H9 (cell line): ENCODE results near the gene ZNHIT3. TPM values are rescaled to one million over a fixed set of nuclear protein-coding genes. Genes with fewer than 3 reads are reported as not detected.

ENCODE experiments used
- DNase-seq: peaks from one replicate; pipeline ENCODE4 v3.0.0-alpha.2; 2017
- H2AFZ ChIP-seq: one replicate; pipeline ENCODE4 v1.6.1; 2013; ENCODE audit warnings: mild to moderate bottlenecking, low read length, control low read depth, moderate library complexity
- H2AK5ac ChIP-seq: 2 replicates; pipeline ENCODE4 v1.6.1; 2013; ENCODE audit warnings: low read length, control low read depth, mixed read lengths; ENCODE audit not compliant: insufficient read length
- H2BK120ac ChIP-seq: one replicate; pipeline ENCODE4 v1.6.1; 2013; ENCODE audit warnings: low read depth, mild to moderate bottlenecking, low read length, control low read depth, inconsistent platforms; ENCODE audit not compliant: poor library complexity, severe bottlenecking
- H2BK12ac ChIP-seq: 2 replicates; pipeline ENCODE4 v1.6.1; 2013; ENCODE audit warnings: low read length, control low read depth, mixed read lengths, low read depth; ENCODE audit not compliant: insufficient read length
- H2BK15ac ChIP-seq: 2 replicates; pipeline ENCODE4 v1.6.1; 2013; ENCODE audit warnings: low read depth, low read length, control low read depth
- H2BK20ac ChIP-seq: one replicate; pipeline ENCODE4 v1.6.1; 2013; ENCODE audit warnings: low read depth, mild to moderate bottlenecking, low read length, control low read depth, inconsistent platforms; ENCODE audit not compliant: poor library complexity, severe bottlenecking
- H2BK5ac ChIP-seq: 2 replicates; pipeline ENCODE4 v1.6.1; 2013; ENCODE audit warnings: low read length, control low read depth, mixed read lengths; ENCODE audit not compliant: insufficient read length
- H3K14ac ChIP-seq: 2 replicates; pipeline ENCODE4 v1.6.1; 2013; ENCODE audit warnings: low read length, control low read depth; ENCODE audit not compliant: insufficient read depth
- H3K18ac ChIP-seq: 2 replicates; pipeline ENCODE4 v1.6.1; 2013; ENCODE audit warnings: low read depth, mild to moderate bottlenecking, mixed read lengths, low read length, control low read depth; ENCODE audit not compliant: insufficient read length
- H3K23ac ChIP-seq: 2 replicates; pipeline ENCODE4 v1.6.1; 2013; ENCODE audit warnings: low read length, control low read depth, mixed read lengths, low read depth; ENCODE audit not compliant: insufficient read length
- H3K23me2 ChIP-seq: 2 replicates; pipeline ENCODE4 v1.6.1; 2013; ENCODE audit warnings: low read depth, mild to moderate bottlenecking, mixed read lengths, low read length, control low read depth; ENCODE audit not compliant: insufficient read length, poor library complexity, severe bottlenecking
- H3K27ac ChIP-seq: 2 replicates; pipeline ENCODE4 v1.5.1; 2013; ENCODE audit warnings: low read length, control low read depth, mixed read lengths, low read depth; ENCODE audit not compliant: insufficient read length
- H3K27me3 ChIP-seq: 2 replicates; pipeline ENCODE4 v1.6.1; 2013; ENCODE audit warnings: low read length, control low read depth, inconsistent platforms; ENCODE audit not compliant: insufficient read depth
- H3K4ac ChIP-seq: 2 replicates; pipeline ENCODE4 v1.6.1; 2013; ENCODE audit warnings: low read depth, mild to moderate bottlenecking, control low read depth, inconsistent platforms, low read length, moderate library complexity
- H3K4me1 ChIP-seq: 2 replicates; pipeline ENCODE4 v1.6.1; 2013; ENCODE audit warnings: low read length, control low read depth, inconsistent platforms; ENCODE audit not compliant: insufficient read depth
- H3K4me2 ChIP-seq: 2 replicates; pipeline ENCODE4 v1.6.1; 2013; ENCODE audit warnings: low read length, control low read depth, mixed read lengths; ENCODE audit not compliant: insufficient read length, insufficient read depth
- H3K56ac ChIP-seq: 2 replicates; pipeline ENCODE4 v1.6.1; 2013; ENCODE audit warnings: low read depth, mild to moderate bottlenecking, mixed read lengths, low read length, control low read depth; ENCODE audit not compliant: insufficient read length
- H3K79me1 ChIP-seq: 2 replicates; pipeline ENCODE4 v1.6.1; 2013; ENCODE audit warnings: low read depth, mild to moderate bottlenecking, moderate library complexity, low read length, control low read depth, inconsistent platforms; ENCODE audit not compliant: insufficient read depth, poor library complexity, severe bottlenecking
- H3K79me2 ChIP-seq: 2 replicates; pipeline ENCODE4 v1.6.1; 2013; ENCODE audit warnings: low read length, control low read depth, inconsistent platforms; ENCODE audit not compliant: insufficient read depth
- H3K9ac ChIP-seq: 2 replicates; pipeline ENCODE4 v1.6.1; 2013; ENCODE audit warnings: low read length, control low read depth, mixed read lengths; ENCODE audit not compliant: insufficient read length; ENCODE audit errors: extremely low read depth
- H3K9me3 ChIP-seq: one replicate; pipeline ENCODE4 v1.6.1; 2013; ENCODE audit warnings: low read depth, low read length, inconsistent platforms; ENCODE audit not compliant: control insufficient read depth
- H3T11ph ChIP-seq: one replicate; pipeline ENCODE4 v1.6.1; 2013; ENCODE audit warnings: mild to moderate bottlenecking, low read length, control low read depth, inconsistent platforms
- H4K20me1 ChIP-seq: one replicate; pipeline ENCODE4 v1.6.1; 2013; ENCODE audit not compliant: control insufficient read depth, insufficient read length, insufficient read depth
- H4K5ac ChIP-seq: 2 replicates; pipeline ENCODE4 v1.6.1; 2013; ENCODE audit warnings: low read depth, mild to moderate bottlenecking, mixed read lengths, low read length, control low read depth; ENCODE audit not compliant: insufficient read length
- H4K8ac ChIP-seq: replicated peaks from 2 replicates; pipeline ENCODE4 v1.6.1; 2013; ENCODE audit warnings: low read length, control low read depth, mixed read lengths, low read depth; ENCODE audit not compliant: insufficient read length
- H4K91ac ChIP-seq: 2 replicates; pipeline ENCODE4 v1.6.1; 2013; ENCODE audit warnings: low read depth, mild to moderate bottlenecking, moderate library complexity, mixed read lengths, low read length, control low read depth; ENCODE audit not compliant: insufficient read length
- H3K27ac Mint-ChIP-seq, 3 experiments: 2 replicates in 2 of 3; 3 replicates in 1 of 3; pipeline ENCODE4 v1.8.0; 2020 to 2021; ENCODE audit warnings: mixed read lengths in 3 of 3, mild to moderate bottlenecking in 1 of 3, moderate library complexity in 1 of 3
- H3K27me3 Mint-ChIP-seq: 2 replicates; pipeline ENCODE4 v1.8.0; 2021; ENCODE audit warnings: low read depth, mild to moderate bottlenecking, moderate library complexity, mixed read lengths
- H3K36me3 Mint-ChIP-seq, 3 experiments: 2 replicates in 2 of 3; 3 replicates in 1 of 3; pipeline ENCODE4 v1.8.0; 2020 to 2021; ENCODE audit warnings: low read depth in 3 of 3, mixed read lengths in 3 of 3; ENCODE audit not compliant: insufficient read depth in 1 of 3
- H3K4me1 Mint-ChIP-seq, 2 experiments: 2 replicates each; pipeline ENCODE4 v1.8.0; 2020; ENCODE audit warnings: mixed read lengths in 2 of 2
- H3K4me3 Mint-ChIP-seq, 2 experiments: 2 replicates in 1 of 2; 3 replicates in 1 of 2; pipeline ENCODE4 v1.8.0; 2020 to 2021; ENCODE audit warnings: mild to moderate bottlenecking in 2 of 2, mixed read lengths in 2 of 2, moderate library complexity in 1 of 2
- H3K9me3 Mint-ChIP-seq, 2 experiments: 2 replicates in 1 of 2; 3 replicates in 1 of 2; pipeline ENCODE4 v1.8.0; 2020; ENCODE audit warnings: mild to moderate bottlenecking in 2 of 2, mixed read lengths in 2 of 2, moderate library complexity in 1 of 2
- WGBS: extraction: QIAGEN DNeasy Blood & Tissue Kit; methylation state at CpG from one replicate; pipeline ENCODE4 v1.1.7; 2013; ENCODE audit warnings: missing lambda C conversion rate, low lambda C conversion rate, mixed read lengths; ENCODE audit not compliant: insufficient read length; ENCODE audit errors: extremely low coverage; 5-methylcytosine and 5-hydroxymethylcytosine counted together
- total RNA-seq: library from RNA; stranded (reverse); gene quantifications from 2 replicates; pipeline ENCODE4 v1.2.1, GENCODE V29; 2021
- TF ChIP-seq, protein P1 (sequence below): fragments of 200-600 bp; sonication (generic); conservative IDR thresholded peaks from 3 replicates; pipeline ENCODE4 v1.8.0; 2021; ENCODE audit warnings: antibody characterized with exemption, mild to moderate bottlenecking

The ZNHIT3 gene
- total RNA-seq, 1 experiment from 2014 or later: 64.7 TPM

DNA sequence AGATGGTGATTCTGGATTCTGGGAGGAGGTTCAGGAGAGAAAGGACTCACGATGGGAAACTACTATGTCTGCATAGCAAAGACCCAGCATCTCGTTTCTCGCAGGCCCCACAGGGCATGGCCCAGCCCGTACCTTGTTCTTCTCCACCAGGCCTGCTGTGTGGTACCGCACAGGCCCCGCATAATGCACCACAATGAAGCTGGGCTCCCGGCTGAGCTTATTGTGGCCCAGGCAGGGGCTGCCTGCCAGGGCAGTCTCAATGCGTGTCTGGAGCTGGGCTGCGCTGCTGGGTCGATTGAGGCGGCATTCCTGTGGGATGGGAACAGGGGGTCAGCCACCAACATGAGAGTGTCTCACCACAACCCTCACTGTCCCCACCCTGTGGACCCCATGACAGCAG lies 20.4 kb downstream of the ZNHIT3 start:
- H3T11ph ChIP-seq: no peak overlapping the region
- no peak overlapping the region for H3K4ac ChIP-seq
- no peak overlapping the region for H4K91ac ChIP-seq
- H2BK15ac ChIP-seq: no peak overlapping the region
- no peaks in the 10 kb centered on the region for H3K79me2 ChIP-seq
- H3K14ac ChIP-seq: no peak overlapping the region
- H4K20me1 ChIP-seq: peaks cover 2% of the 10 kb centered on the region
- H3K4me1 ChIP-seq: no peaks in the 10 kb centered on the region
- WGBS: no CpG with 5 or more reads among the region's 11 CpGs
- no peaks in the 10 kb centered on the region for H3K9me3 ChIP-seq
- H3K23me2 ChIP-seq: no peaks in the 10 kb centered on the region
- H3K4me2 ChIP-seq: no peak overlapping the region
- H3K9ac ChIP-seq: no peak overlapping the region
- no peak overlapping the region for H2BK12ac ChIP-seq
- Mint-ChIP-seq H3K36me3 (peaks cover 50 to 96% (median 92%) of the 10 kb centered on the region in 3 experiments), H3K9me3 (no peaks in the 10 kb centered on the region), H3K4me1 (no peaks in the 10 kb centered on the region), H3K27me3 (no peaks in the 10 kb centered on the region; the same call in 1 of the 2 replicates), H3K27ac (no peak overlapping the region), H3K4me3 (no peak overlapping the region)
- TF ChIP-seq, protein P1, sequence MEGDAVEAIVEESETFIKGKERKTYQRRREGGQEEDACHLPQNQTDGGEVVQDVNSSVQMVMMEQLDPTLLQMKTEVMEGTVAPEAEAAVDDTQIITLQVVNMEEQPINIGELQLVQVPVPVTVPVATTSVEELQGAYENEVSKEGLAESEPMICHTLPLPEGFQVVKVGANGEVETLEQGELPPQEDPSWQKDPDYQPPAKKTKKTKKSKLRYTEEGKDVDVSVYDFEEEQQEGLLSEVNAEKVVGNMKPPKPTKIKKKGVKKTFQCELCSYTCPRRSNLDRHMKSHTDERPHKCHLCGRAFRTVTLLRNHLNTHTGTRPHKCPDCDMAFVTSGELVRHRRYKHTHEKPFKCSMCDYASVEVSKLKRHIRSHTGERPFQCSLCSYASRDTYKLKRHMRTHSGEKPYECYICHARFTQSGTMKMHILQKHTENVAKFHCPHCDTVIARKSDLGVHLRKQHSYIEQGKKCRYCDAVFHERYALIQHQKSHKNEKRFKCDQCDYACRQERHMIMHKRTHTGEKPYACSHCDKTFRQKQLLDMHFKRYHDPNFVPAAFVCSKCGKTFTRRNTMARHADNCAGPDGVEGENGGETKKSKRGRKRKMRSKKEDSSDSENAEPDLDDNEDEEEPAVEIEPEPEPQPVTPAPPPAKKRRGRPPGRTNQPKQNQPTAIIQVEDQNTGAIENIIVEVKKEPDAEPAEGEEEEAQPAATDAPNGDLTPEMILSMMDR: no peak
- H2BK120ac ChIP-seq: no peak overlapping the region
- no peak overlapping the region for H2BK20ac ChIP-seq
- H3K27me3 ChIP-seq: no peaks in the 10 kb centered on the region
- no peak overlapping the region for H2AFZ ChIP-seq
- no peak overlapping the region for H3K56ac ChIP-seq
- H4K5ac ChIP-seq: no peak overlapping the region
- no peak for DNase-seq
- H3K79me1 ChIP-seq: no peaks in the 10 kb centered on the region
- H3K18ac ChIP-seq: no peak overlapping the region
- H4K8ac ChIP-seq: no peak overlapping the region
- H3K27ac ChIP-seq: no peak overlapping the region
- H2BK5ac ChIP-seq: no peak overlapping the region
- H3K23ac ChIP-seq: no peak overlapping the region
- H2AK5ac ChIP-seq: no peak overlapping the region
